HepG2 (cell line): Measurements from ENCODE around the gene DLX5. TPM values are rescaled to one million over a fixed set of nuclear protein-coding genes. Genes with fewer than 3 reads are reported as not detected.
A peak's percentile ranks its signal among the peaks of the same experiment; 100 is the strongest.

Source experiments
- BCL6 ChIP-seq: IDR thresholded peaks from 2 replicates; pipeline ENCODE4 v1.6.1; 2016; ENCODE audit warnings: missing genetic modification reagents, missing compliant biosample characterization
- CEBPB ChIP-seq: IDR thresholded peaks from 2 replicates; pipeline ENCODE4 v1.6.1; 2011; ENCODE audit warnings: low read depth, low read length, improper control_type of control experiment, borderline replicate concordance
- DPF2 ChIP-seq: sonication (generic); formaldehyde crosslinking; IDR thresholded peaks from 2 replicates; pipeline ENCODE4 v1.4.0; 2020; ENCODE audit warnings: mild to moderate bottlenecking, low read depth, missing genetic modification reagents, borderline replicate concordance
- HNF1A ChIP-seq, 2 experiments: sonication (generic) in 1 of 2; formaldehyde crosslinking in 1 of 2; IDR thresholded peaks; 2 replicates each; pipeline versions ENCODE4 v1.4.0 to v1.6.1; 2016 to 2020; ENCODE audit warnings: borderline replicate concordance in 1 of 2, low read depth in 1 of 2, mild to moderate bottlenecking in 1 of 2, missing genetic modification reagents in 1 of 2
- HNF4G ChIP-seq, 2 experiments: sonication (generic) in 1 of 2; formaldehyde crosslinking in 1 of 2; IDR thresholded peaks; 2 replicates each; pipeline versions ENCODE4 v1.4.0 to v1.6.1; 2011 to 2020; ENCODE audit warnings: borderline replicate concordance in 2 of 2, low read depth in 2 of 2, mild to moderate bottlenecking in 2 of 2, low read length in 1 of 2, missing genetic modification reagents in 1 of 2, moderate library complexity in 1 of 2
- KDM1A ChIP-seq: IDR thresholded peaks from 2 replicates; pipeline ENCODE4 v1.6.1; 2016; ENCODE audit warnings: missing compliant biosample characterization
- KDM4B ChIP-seq: sonication (generic); formaldehyde crosslinking; IDR thresholded peaks from 2 replicates; pipeline ENCODE4 v1.4.0; 2020; ENCODE audit warnings: missing genetic modification reagents
- MED1 ChIP-seq: sonication (generic); formaldehyde crosslinking; IDR thresholded peaks from 2 replicates; pipeline ENCODE4 v1.4.0; 2020; ENCODE audit warnings: missing genetic modification reagents
- NCOR1 ChIP-seq: fragments of 200-600 bp; sonication (generic); IDR thresholded peaks from 2 replicates; pipeline ENCODE4 v1.7.0; 2017; ENCODE audit warnings: antibody characterized with exemption, low read length, borderline replicate concordance
- RCOR2 ChIP-seq: IDR thresholded peaks from 2 replicates; pipeline ENCODE4 v1.6.1; 2016; ENCODE audit warnings: missing biosample characterization, missing genetic modification reagents
- RERE ChIP-seq: IDR thresholded peaks from 2 replicates; pipeline ENCODE4 v1.6.1; 2016; ENCODE audit warnings: low read depth, missing genetic modification reagents, missing compliant biosample characterization
- TARDBP ChIP-seq: sonication (generic); formaldehyde crosslinking; IDR thresholded peaks from 2 replicates; pipeline ENCODE4 v1.8.0; 2022; ENCODE audit warnings: mild to moderate bottlenecking, missing genetic modification reagents
- ZBTB7A ChIP-seq: sonication (generic); formaldehyde crosslinking; IDR thresholded peaks from 2 replicates; pipeline ENCODE4 v1.8.0; 2022; ENCODE audit warnings: mild to moderate bottlenecking, missing genetic modification reagents
- ZNF225 ChIP-seq: sonication (generic); formaldehyde crosslinking; IDR thresholded peaks from 2 replicates; pipeline ENCODE4 v1.4.0; 2020; ENCODE audit warnings: mild to moderate bottlenecking, missing genetic modification reagents
- ZNF362 ChIP-seq: sonication (generic); formaldehyde crosslinking; IDR thresholded peaks from 2 replicates; pipeline ENCODE4 v1.4.0; 2020; ENCODE audit warnings: missing genetic modification reagents, mild to moderate bottlenecking, borderline replicate concordance
- ZNF501 ChIP-seq: sonication (generic); formaldehyde crosslinking; IDR thresholded peaks from 2 replicates; pipeline ENCODE4 v1.5.1; 2020; ENCODE audit warnings: mild to moderate bottlenecking, moderate library complexity, missing genetic modification reagents
- ZNF7 ChIP-seq: IDR thresholded peaks from 2 replicates; pipeline ENCODE4 v1.6.1; 2016; ENCODE audit warnings: missing biosample characterization, missing genetic modification reagents
- ZSCAN29 ChIP-seq: sonication (generic); formaldehyde crosslinking; conservative IDR thresholded peaks from 2 replicates; pipeline ENCODE4 v1.4.0; 2020; ENCODE audit warnings: mild to moderate bottlenecking, missing genetic modification reagents
- ZSCAN31 ChIP-seq: sonication (generic); formaldehyde crosslinking; IDR thresholded peaks from 2 replicates; pipeline ENCODE4 v1.5.0; 2020; ENCODE audit warnings: low read depth, mild to moderate bottlenecking, missing genetic modification reagents
- polyA plus RNA-seq, 8 experiments: library from polyadenylated mRNA; depleted of rRNA in 3 of 8; stranded (reverse) in 7 of 8; unstranded in 1 of 8; fragments of >200 nt; fragmentation: Illumina TruSeq in 4 of 8; extraction: Trizol in 4 of 8; gene quantifications; 2 replicates each; pipeline versions ENCODE4 v1.2.1 to v1.2.3, GENCODE V29; 2011 to 2016; ENCODE audit warnings: low read depth in 4 of 8, missing spikeins in 1 of 8, mixed read lengths in 1 of 8; ENCODE audit not compliant: insufficient read depth in 1 of 8
- total RNA-seq, 5 experiments: library from RNA; depleted of rRNA; stranded (reverse); fragments of >200 nt; fragmentation: Illumina TruSeq; extraction: Trizol; gene quantifications; 2 replicates each; pipeline ENCODE4 v1.2.3, GENCODE V29; 2016; ENCODE audit warnings: low read depth in 1 of 5

DLX5 gene
- total and polyA plus RNA-seq, 2 of the 13 experiments (the other 11 are each of a cell fraction or from before 2014, with no cell fraction given): not detected

- TF ChIP-seq RERE (peak; percentile 63; the same call in 1 of the 2 replicates), ZNF7 (CRISPR knock-in tag) (no peak), RCOR2 (CRISPR knock-in tag) (peak; percentile 92), ZNF225 (CRISPR knock-in tag) (no peak), TARDBP (CRISPR knock-in tag) (peak; percentile 81; the same call in 1 of the 2 replicates), NCOR1 (peak; percentile 57; the same call in 1 of the 2 replicates), ZSCAN31 (CRISPR knock-in tag) (0 out of 2 replicates have a peak, but pooled peaks have one; percentile 29), BCL6 (peak; percentile 92), HNF1A (IDR thresholded peaks at IDR 0.05; ENCODE audit: low read depth) (no peak), HNF1A (CRISPR knock-in tag; IDR thresholded peaks at IDR 0.05; ENCODE audit: borderline replicate concordance) (peak; percentile 85; the same call in 1 of the 2 replicates), KDM1A (peak; percentile 63; the same call in 1 of the 2 replicates), HNF4G (IDR thresholded peaks at IDR 0.05; ENCODE audit: borderline replicate concordance, low read depth, low read length) (peak; percentile 37; the same call in 1 of the 2 replicates), HNF4G (CRISPR knock-in tag; IDR thresholded peaks at IDR 0.05; ENCODE audit: borderline replicate concordance, low read depth) (0 out of 2 replicates have a peak, but pooled peaks have one; percentile 29), DPF2 (CRISPR knock-in tag) (peak; percentile 93), CEBPB (peak; percentile 68), ZBTB7A (CRISPR knock-in tag) (peak; percentile 62; the same call in 1 of the 2 replicates), ZNF362 (CRISPR knock-in tag) (peak; percentile 47; the same call in 1 of the 2 replicates), ZSCAN29 (no peak), ZNF501 (CRISPR knock-in tag) (peak; percentile 74), MED1 (CRISPR knock-in tag) (peak; percentile 81), KDM4B (CRISPR knock-in tag) (0 out of 2 replicates have a peak, but pooled peaks have one; percentile 22)
Measured at GRCh38 chr7:96970739-96971138, 53.9 kb downstream of the DLX5 start (continued).
